ENCODE results near the gene STRN3. TPM values are rescaled to one million over a fixed set of nuclear protein-coding genes. Genes with fewer than 3 reads are reported as not detected.

Gene STRN3
- total RNA-seq, 1 donor from 2014 or later = 42.7 TPM

DNA sequence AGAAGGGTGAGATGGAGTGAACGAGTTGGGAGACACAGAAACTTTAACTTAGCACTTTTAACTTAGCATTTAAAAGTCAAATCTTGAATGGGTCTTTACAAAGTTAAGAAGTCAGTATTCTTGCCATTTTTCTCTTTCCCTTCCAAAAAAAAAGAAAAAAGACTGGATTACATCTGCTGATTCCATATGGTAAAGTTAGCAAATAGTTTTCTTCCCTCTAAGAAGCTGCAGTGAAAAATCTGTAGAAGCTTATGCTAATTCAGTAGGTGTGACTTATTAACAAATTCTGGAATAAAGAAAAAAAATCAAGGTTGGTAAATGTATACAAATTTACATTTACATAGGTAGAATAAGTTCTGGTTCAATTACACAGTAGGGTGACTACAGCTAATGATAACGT lies 100.9 kb downstream of the STRN3 start:
- TF ChIP-seq, protein P1, sequence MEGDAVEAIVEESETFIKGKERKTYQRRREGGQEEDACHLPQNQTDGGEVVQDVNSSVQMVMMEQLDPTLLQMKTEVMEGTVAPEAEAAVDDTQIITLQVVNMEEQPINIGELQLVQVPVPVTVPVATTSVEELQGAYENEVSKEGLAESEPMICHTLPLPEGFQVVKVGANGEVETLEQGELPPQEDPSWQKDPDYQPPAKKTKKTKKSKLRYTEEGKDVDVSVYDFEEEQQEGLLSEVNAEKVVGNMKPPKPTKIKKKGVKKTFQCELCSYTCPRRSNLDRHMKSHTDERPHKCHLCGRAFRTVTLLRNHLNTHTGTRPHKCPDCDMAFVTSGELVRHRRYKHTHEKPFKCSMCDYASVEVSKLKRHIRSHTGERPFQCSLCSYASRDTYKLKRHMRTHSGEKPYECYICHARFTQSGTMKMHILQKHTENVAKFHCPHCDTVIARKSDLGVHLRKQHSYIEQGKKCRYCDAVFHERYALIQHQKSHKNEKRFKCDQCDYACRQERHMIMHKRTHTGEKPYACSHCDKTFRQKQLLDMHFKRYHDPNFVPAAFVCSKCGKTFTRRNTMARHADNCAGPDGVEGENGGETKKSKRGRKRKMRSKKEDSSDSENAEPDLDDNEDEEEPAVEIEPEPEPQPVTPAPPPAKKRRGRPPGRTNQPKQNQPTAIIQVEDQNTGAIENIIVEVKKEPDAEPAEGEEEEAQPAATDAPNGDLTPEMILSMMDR (IDR thresholded peaks at IDR 0.05; ENCODE audit: unreplicated experiment) = no peak
- no peak for DNase-seq (ENCODE audit: low spot score)
- H3K4me1 Mint-ChIP-seq (ENCODE audit: unreplicated experiment) = no peaks in the 10 kb centered on the region
- H3K4me3 Mint-ChIP-seq (ENCODE audit: unreplicated experiment) = no peak overlapping the region
- H3K27me3 Mint-ChIP-seq (ENCODE audit: unreplicated experiment) = peaks cover 2% of the 10 kb centered on the region
- H3K27ac Mint-ChIP-seq (ENCODE audit: unreplicated experiment) = no peak overlapping the region
- H3K36me3 Mint-ChIP-seq (ENCODE audit: low read depth, unreplicated experiment) = peaks cover 3% of the 10 kb centered on the region
- no peaks in the 10 kb centered on the region for H3K9me3 Mint-ChIP-seq (ENCODE audit: unreplicated experiment)

- Mint-ChIP-seq H3K4me3 (ENCODE audit: unreplicated experiment) (no peak overlapping the region), H3K9me3 (ENCODE audit: unreplicated experiment) (no peaks in the 10 kb centered on the region), H3K4me1 (ENCODE audit: unreplicated experiment) (no peaks in the 10 kb centered on the region)
These were observed 104.4 kb downstream of the STRN3 start for GRCh38 chr14:30921788-30922187.

DNA sequence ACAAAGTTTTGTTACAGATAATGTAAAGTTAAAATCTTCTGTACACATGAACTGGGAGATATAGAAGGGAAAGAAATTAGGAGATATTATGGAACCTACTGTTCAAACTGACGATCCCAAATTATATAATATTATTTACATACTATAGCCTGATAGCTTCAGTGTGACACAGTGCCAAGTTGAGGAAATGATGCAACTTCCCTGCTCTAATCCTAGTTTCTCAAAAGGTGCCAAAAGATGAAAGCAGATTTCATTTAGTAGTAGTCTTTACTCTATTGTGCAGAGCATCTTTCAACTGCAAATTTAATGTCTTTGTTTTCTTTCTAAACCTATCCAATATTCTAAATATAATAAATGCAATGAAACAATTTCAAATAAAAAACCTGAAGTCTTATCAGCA lies 104.9 kb downstream of the STRN3 start:
- no peak overlapping the region for H3K27ac Mint-ChIP-seq (ENCODE audit: unreplicated experiment)
- H3K4me3 Mint-ChIP-seq (ENCODE audit: unreplicated experiment) = no peak overlapping the region
- no peak for DNase-seq (ENCODE audit: low spot score)
- peaks cover 2% of the 10 kb centered on the region for H3K27me3 Mint-ChIP-seq (ENCODE audit: unreplicated experiment)
- TF ChIP-seq, protein P1 (IDR thresholded peaks at IDR 0.05; ENCODE audit: unreplicated experiment) = no peak
- no peaks in the 10 kb centered on the region for H3K9me3 Mint-ChIP-seq (ENCODE audit: unreplicated experiment)
- H3K4me1 Mint-ChIP-seq (ENCODE audit: unreplicated experiment) = no peaks in the 10 kb centered on the region
- peaks cover 3% of the 10 kb centered on the region for H3K36me3 Mint-ChIP-seq (ENCODE audit: low read depth, unreplicated experiment)

More at GRCh38 chr14:30921788-30922187, 104.4 kb downstream of the STRN3 start:
- TF ChIP-seq, protein P1 (IDR thresholded peaks at IDR 0.05; ENCODE audit: unreplicated experiment) = no peak
- peaks cover 3% of the 10 kb centered on the region for H3K36me3 Mint-ChIP-seq (ENCODE audit: low read depth, unreplicated experiment)
- no peak for DNase-seq (ENCODE audit: low spot score)
- H3K27ac Mint-ChIP-seq (ENCODE audit: unreplicated experiment) = no peak overlapping the region
- H3K27me3 Mint-ChIP-seq (ENCODE audit: unreplicated experiment) = peaks cover 2% of the 10 kb centered on the region

- H3K27ac Mint-ChIP-seq (ENCODE audit: unreplicated experiment) = no peak overlapping the region
- no peaks in the 10 kb centered on the region for H3K36me3 Mint-ChIP-seq (ENCODE audit: low read depth, unreplicated experiment)
- H3K9me3 Mint-ChIP-seq (ENCODE audit: unreplicated experiment) = no peaks in the 10 kb centered on the region
- TF ChIP-seq, protein P1 (IDR thresholded peaks at IDR 0.05; ENCODE audit: unreplicated experiment) = no peak
- H3K4me1 Mint-ChIP-seq (ENCODE audit: unreplicated experiment) = no peaks in the 10 kb centered on the region
- no peak for DNase-seq (ENCODE audit: low spot score)
- no peaks in the 10 kb centered on the region for H3K27me3 Mint-ChIP-seq (ENCODE audit: unreplicated experiment)
- no peak overlapping the region for H3K4me3 Mint-ChIP-seq (ENCODE audit: unreplicated experiment)
These were observed 110.6 kb downstream of the STRN3 start for GRCh38 chr14:30915596-30915995.

DNA sequence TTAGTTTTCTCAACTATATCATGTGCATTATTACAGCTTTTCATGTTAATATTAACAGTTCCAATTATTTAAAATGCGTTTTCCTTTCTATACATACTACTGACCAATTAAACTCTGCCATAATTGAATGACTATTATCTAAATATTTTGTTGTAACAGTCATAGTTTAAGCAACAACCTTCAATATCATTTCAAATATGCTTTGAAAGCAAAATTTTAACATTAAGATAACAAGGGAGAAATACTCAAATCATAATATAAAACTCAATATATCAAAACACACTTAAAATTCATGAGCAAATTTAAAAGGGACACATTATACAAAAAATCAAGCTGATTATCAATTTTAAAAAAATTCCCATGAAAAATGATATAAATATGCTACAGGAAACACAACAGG lies 111.4 kb downstream of the STRN3 start:
- no peak for DNase-seq (ENCODE audit: low spot score)

More for the DNA sequence above, 111.4 kb downstream of the STRN3 start:
- no peaks in the 10 kb centered on the region for H3K27me3 Mint-ChIP-seq (ENCODE audit: unreplicated experiment)
- no peak overlapping the region for H3K4me3 Mint-ChIP-seq (ENCODE audit: unreplicated experiment)
- H3K36me3 Mint-ChIP-seq (ENCODE audit: low read depth, unreplicated experiment) = no peaks in the 10 kb centered on the region
- no peak overlapping the region for H3K27ac Mint-ChIP-seq (ENCODE audit: unreplicated experiment)
- H3K4me1 Mint-ChIP-seq (ENCODE audit: unreplicated experiment) = no peaks in the 10 kb centered on the region
- TF ChIP-seq, protein P1 (IDR thresholded peaks at IDR 0.05; ENCODE audit: unreplicated experiment) = no peak
- H3K9me3 Mint-ChIP-seq (ENCODE audit: unreplicated experiment) = no peaks in the 10 kb centered on the region
